K562 (cell line): ENCODE results near the gene SMURF1. TPM values are rescaled to one million over a fixed set of nuclear protein-coding genes. Genes with fewer than 3 reads are reported as not detected.

ENCODE experiments used
- BHLHE40 ChIP-seq: IDR thresholded peaks from 2 replicates; pipeline ENCODE4 v1.6.1; 2011; ENCODE audit warnings: low read length, improper control_type of control experiment
- BRF2 ChIP-seq: IDR thresholded peaks from 3 replicates; pipeline ENCODE4 v1.6.1; 2011; ENCODE audit warnings: borderline replicate concordance, mild to moderate bottlenecking; ENCODE audit not compliant: insufficient read length, insufficient read depth
- FOXM1 ChIP-seq, 2 experiments: fragments of 450-650 bp in 1 of 2; sonication (generic) in 1 of 2; formaldehyde crosslinking in 1 of 2; IDR thresholded peaks; 2 replicates each; pipeline versions ENCODE4 v1.6.1 to v1.9.0; 2017 to 2022; ENCODE audit warnings: low read depth in 2 of 2, mild to moderate bottlenecking in 2 of 2, missing genetic modification reagents in 1 of 2, moderate library complexity in 1 of 2
- IRF2 ChIP-seq: sonication (generic); formaldehyde crosslinking; IDR thresholded peaks from 2 replicates; pipeline ENCODE4 v1.8.1; 2022; ENCODE audit warnings: mild to moderate bottlenecking, missing genetic modification reagents
- MTF1 ChIP-seq: fragments of 250-450 bp; sonication (Bioruptor Pico); IDR thresholded peaks from 2 replicates; pipeline ENCODE4 v1.9.0; 2021; ENCODE audit warnings: moderate library complexity, mild to moderate bottlenecking, inconsistent platforms, borderline replicate concordance
- NCOR1 ChIP-seq: fragments of 450-650 bp; IDR thresholded peaks from 2 replicates; pipeline ENCODE4 v1.6.1; 2016; ENCODE audit warnings: mild to moderate bottlenecking, moderate library complexity
- NR2C1 ChIP-seq, 2 experiments: fragments of 450-650 bp; IDR thresholded peaks; 2 replicates each; pipeline ENCODE4 v1.6.1; 2017; ENCODE audit warnings: mild to moderate bottlenecking in 2 of 2, antibody characterized with exemption in 1 of 2, inconsistent platforms in 1 of 2, missing compliant biosample characterization in 1 of 2, missing genetic modification characterization in 1 of 2
- PCBP2 ChIP-seq: fragments of 200-400 bp; formaldehyde crosslinking; IDR thresholded peaks from 2 replicates; pipeline ENCODE4 v1.6.1; 2018; ENCODE audit warnings: low read length, low read depth, mild to moderate bottlenecking, moderate library complexity; ENCODE audit not compliant: poor library complexity, severe bottlenecking
- PHF20 ChIP-seq: fragments of 450-650 bp; IDR thresholded peaks from 2 replicates; pipeline ENCODE4 v1.6.1; 2018; ENCODE audit not compliant: partially characterized antibody
- PPARD ChIP-seq: fragments of 250-450 bp; sonication (Bioruptor Pico); IDR thresholded peaks from 2 replicates; pipeline ENCODE4 v1.8.0; 2022; ENCODE audit warnings: inconsistent platforms, mild to moderate bottlenecking, moderate library complexity
- TAF9B ChIP-seq: fragments of 450-650 bp; IDR thresholded peaks from 2 replicates; pipeline ENCODE4 v1.6.1; 2018; ENCODE audit warnings: mild to moderate bottlenecking; ENCODE audit not compliant: partially characterized antibody
- UBTF ChIP-seq, 2 experiments: IDR thresholded peaks; 2 replicates each; pipeline ENCODE4 v1.6.1; 2012; ENCODE audit warnings: improper control_type of control experiment in 2 of 2, low read depth in 2 of 2, low read length in 2 of 2, borderline replicate concordance in 1 of 2
- ZFP1 ChIP-seq: fragments of 450-650 bp; formaldehyde crosslinking; IDR thresholded peaks from 2 replicates; pipeline ENCODE4 v1.4.0; 2020; ENCODE audit warnings: mild to moderate bottlenecking, mixed read lengths
- ZNF717 ChIP-seq: fragments of 250-450 bp; sonication (Bioruptor Pico); IDR thresholded peaks from 2 replicates; pipeline ENCODE4 v1.5.0; 2021
- polyA plus RNA-seq, 8 experiments: library from polyadenylated mRNA; depleted of rRNA in 4 of 8; stranded (reverse) in 5 of 8; unstranded in 3 of 8; fragments of >200 nt; fragmentation: Nextera tagmentation in 2 of 8; fragmentation: Illumina TruSeq in 1 of 8; extraction: Ambion mirVana in 2 of 8; extraction: Trizol in 1 of 8; gene quantifications; 2 replicates each; pipeline versions ENCODE4 v1.2.1 to v1.2.3, GENCODE V29; 2011 to 2014; ENCODE audit warnings: inconsistent platforms in 1 of 8, missing spikeins in 1 of 8
- total RNA-seq, 7 experiments: library from RNA; depleted of rRNA in 6 of 7; stranded (reverse); fragments of >200 nt in 6 of 7; fragmentation: Illumina TruSeq in 2 of 7; extraction: Trizol in 2 of 7; gene quantifications; 2 replicates each; pipeline versions ENCODE4 v1.2.1 to v1.2.3, GENCODE V29; 2011 to 2021; ENCODE audit warnings: low replicate concordance in 1 of 7
- TF ChIP-seq, protein P1 (sequence below): fragments of 450-650 bp; IDR thresholded peaks from 2 replicates; pipeline ENCODE4 v1.6.1; 2018; ENCODE audit warnings: mild to moderate bottlenecking, low read depth; ENCODE audit not compliant: partially characterized antibody

Gene SMURF1
- total and polyA plus RNA-seq, 9 of the 15 experiments (the other 6 are each of a cell fraction or from before 2014, with no cell fraction given) = 1.0 to 20.1 (median 12.6) TPM

DNA sequence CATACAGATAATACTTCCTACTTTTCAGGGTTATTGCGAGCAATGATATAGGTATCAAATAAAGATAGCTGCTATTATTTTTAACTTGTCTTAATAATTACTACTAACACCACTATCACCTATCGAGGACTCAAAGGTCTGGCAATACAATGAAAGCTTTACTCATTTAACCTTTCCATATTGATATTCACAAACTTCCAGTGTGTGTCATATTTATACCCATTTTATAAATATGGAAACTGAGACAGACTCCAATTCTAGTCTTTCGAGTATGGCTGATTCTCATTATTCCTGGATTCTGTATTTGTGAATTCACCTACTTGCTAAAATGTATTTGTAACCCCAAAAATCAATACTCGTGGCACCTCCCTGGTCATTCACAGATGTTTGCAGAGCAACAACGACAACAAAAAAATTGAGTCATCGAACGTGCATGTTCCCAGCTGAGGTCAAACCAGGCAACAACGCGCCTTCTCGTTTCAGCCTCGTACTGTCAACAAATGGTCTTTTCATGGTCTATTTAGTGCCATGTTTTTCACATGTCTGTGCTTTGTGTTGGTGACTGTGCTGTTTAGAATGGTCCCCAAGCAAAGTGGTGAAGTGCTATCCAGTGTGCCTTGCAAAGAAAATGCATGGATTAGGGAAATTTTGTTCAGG is 51.7 kb downstream of the SMURF1 start (continued):
- TF ChIP-seq, protein P1, sequence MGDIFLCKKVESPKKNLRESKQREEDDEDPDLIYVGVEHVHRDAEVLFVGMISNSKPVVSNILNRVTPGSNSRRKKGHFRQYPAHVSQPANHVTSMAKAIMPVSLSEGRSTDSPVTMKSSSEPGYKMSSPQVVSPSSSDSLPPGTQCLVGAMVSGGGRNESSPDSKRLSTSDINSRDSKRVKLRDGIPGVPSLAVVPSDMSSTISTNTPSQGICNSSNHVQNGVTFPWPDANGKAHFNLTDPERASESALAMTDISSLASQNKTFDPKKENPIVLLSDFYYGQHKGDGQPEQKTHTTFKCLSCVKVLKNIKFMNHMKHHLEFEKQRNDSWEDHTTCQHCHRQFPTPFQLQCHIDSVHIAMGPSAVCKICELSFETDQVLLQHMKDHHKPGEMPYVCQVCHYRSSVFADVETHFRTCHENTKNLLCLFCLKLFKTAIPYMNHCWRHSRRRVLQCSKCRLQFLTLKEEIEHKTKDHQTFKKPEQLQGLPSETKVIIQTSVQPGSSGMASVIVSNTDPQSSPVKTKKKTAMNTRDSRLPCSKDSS = no peak
- TF ChIP-seq NCOR1 (0 out of 2 replicates have a peak, but pooled peaks have one; percentile 7), BRF2 (no peak), BHLHE40 (0 out of 2 replicates have a peak, but pooled peaks have one; percentile 13), NR2C1 (IDR thresholded peaks at IDR 0.05) (0 out of 2 replicates have a peak, but pooled peaks have one; percentile 10), NR2C1 (tag; IDR thresholded peaks at IDR 0.05) (no peak), TAF9B (peak; percentile 28), IRF2 (CRISPR knock-in tag) (no peak), ZFP1 (no peak), MTF1 (CRISPR knock-in tag) (no peak), PHF20 (no peak), PCBP2 (no peak), ZNF717 (CRISPR knock-in tag) (no peak), PPARD (CRISPR knock-in tag) (no peak), UBTF (IDR thresholded peaks at IDR 0.05; ENCODE audit: borderline replicate concordance in 1 of 2, low read depth in 2 of 2, low read length in 2 of 2) (no peak), FOXM1 (IDR thresholded peaks at IDR 0.05; ENCODE audit: low read depth) (no peak), FOXM1 (CRISPR knock-in tag; IDR thresholded peaks at IDR 0.05; ENCODE audit: low read depth) (no peak)
